Gastrocnemius medialis (tissue), 4 donors: ENCODE results near the gene GIMAP8.

Source experiments
- CTCF ChIP-seq, 5 experiments: fragments of 450-650 bp in 3 of 5; fragments of 200-600 bp in 2 of 5; sonication (generic) in 2 of 5; IDR thresholded peaks in 4 of 5; conservative IDR thresholded peaks in 1 of 5; 1 replicate in 4 of 5; 2 replicates in 1 of 5; pipeline ENCODE4 v1.5.1; 2016 to 2019; ENCODE audit warnings: antibody characterized with exemption in 5 of 5, mild to moderate bottlenecking in 3 of 5, moderate library complexity in 3 of 5
- POLR2A ChIP-seq, 2 donors: fragments of 450-650 bp; IDR thresholded peaks; one replicate each; pipeline ENCODE4 v1.6.1; 2017; ENCODE audit warnings: antibody characterized with exemption in 2 of 2, mild to moderate bottlenecking in 2 of 2, moderate library complexity in 2 of 2

- TF ChIP-seq POLR2A (IDR thresholded peaks at IDR 0.05) (no peak), CTCF (IDR thresholded peaks at IDR 0.05 in 4 of 5, conservative IDR thresholded peaks at IDR 0.05 in 1 of 5) (no peak)
These were observed 30.9 kb downstream of the GIMAP8 start for GRCh38 chr7:150481186-150481920.
